H1 (cell line): Measurements from ENCODE around the gene TM9SF2. TPM values are rescaled to one million over a fixed set of nuclear protein-coding genes. Genes with fewer than 3 reads are reported as not detected.

Source experiments
- CTCF ChIA-PET: fragments of 300-600 bp; sonication (Branson Sonifier 250); formaldehyde crosslinking; loops from one replicate; lab custom pipeline; 2021; ENCODE audit not compliant: partially characterized antibody; lab: Charles Lee
- POLR2A ChIA-PET: fragments of 300-600 bp; sonication (Branson Sonifier 250); formaldehyde crosslinking; loops from one replicate; lab custom pipeline; 2021; ENCODE audit warnings: inconsistent platforms; ENCODE audit not compliant: partially characterized antibody; lab: Charles Lee
- DNase-seq, 2 experiments: peaks; one replicate each; pipeline versions ENCODE4 v3.0.0 to v3.0.0-alpha.2; 2010 to 2022; ENCODE audit warnings: low spot score in 2 of 2, low read depth in 1 of 2, mixed read lengths in 1 of 2
- FAIRE-seq: peaks from 2 replicates; lab custom pipeline; 2011; peaks lifted over from hg19 to GRCh38; lab: Jason Lieb, UNC
- H2AFZ ChIP-seq: 2 replicates; pipeline ENCODE4 v1.8.1; 2012; ENCODE audit warnings: low read length, inconsistent platforms
- H2AK5ac ChIP-seq: 2 replicates; pipeline ENCODE4 v1.6.1; 2013; ENCODE audit warnings: low read depth, low read length
- H2BK120ac ChIP-seq: replicated peaks from 2 replicates; pipeline ENCODE3; 2013; ENCODE audit warnings: low read depth, low read length, inconsistent platforms
- H2BK12ac ChIP-seq: 2 replicates; pipeline ENCODE4 v1.6.1; 2013; ENCODE audit warnings: low read depth, low read length
- H2BK15ac ChIP-seq: 2 replicates; pipeline ENCODE4 v1.6.1; 2013; ENCODE audit warnings: low read length
- H2BK20ac ChIP-seq: 2 replicates; pipeline ENCODE4 v1.6.1; 2013; ENCODE audit warnings: low read length
- H2BK5ac ChIP-seq: 2 replicates; pipeline ENCODE4 v1.6.1; 2013; ENCODE audit warnings: low read depth, low read length
- H3K14ac ChIP-seq: 2 replicates; pipeline ENCODE4 v1.6.1; 2013; ENCODE audit warnings: inconsistent platforms; ENCODE audit not compliant: insufficient read length
- H3K18ac ChIP-seq: 2 replicates; pipeline ENCODE4 v1.6.1; 2013; ENCODE audit warnings: low read length; ENCODE audit errors: extremely low read depth
- H3K23ac ChIP-seq: 2 replicates; pipeline ENCODE4 v1.6.1; 2013; ENCODE audit warnings: inconsistent platforms; ENCODE audit not compliant: insufficient read length
- H3K23me2 ChIP-seq: 2 replicates; pipeline ENCODE4 v1.6.1; 2013; ENCODE audit warnings: low read depth, low read length
- H3K27ac ChIP-seq: 2 replicates; pipeline ENCODE4 v1.6.1; 2011; ENCODE audit warnings: low read depth, low read length, inconsistent platforms
- H3K27me3 ChIP-seq, 4 experiments: replicated peaks in 1 of 4; 1 replicate in 1 of 4; 2 replicates in 3 of 4; pipeline versions ENCODE4 v1.6.1 to v1.8.1; 2011 to 2013; ENCODE audit warnings: low read length in 3 of 4, mild to moderate bottlenecking in 3 of 4, inconsistent platforms in 2 of 4, mixed read lengths in 2 of 4, moderate library complexity in 1 of 4; ENCODE audit not compliant: control insufficient read depth in 3 of 4, insufficient read depth in 3 of 4; ENCODE audit errors: extremely low read depth in 1 of 4
- H3K36me3 ChIP-seq, 4 experiments: 2 replicates each; pipeline versions ENCODE4 v1.6.1 to v1.8.1; 2011 to 2013; ENCODE audit warnings: mild to moderate bottlenecking in 4 of 4, low read length in 3 of 4, moderate library complexity in 2 of 4, control low read depth in 1 of 4, inconsistent platforms in 1 of 4; ENCODE audit not compliant: insufficient read depth in 4 of 4, control insufficient read depth in 2 of 4
- H3K4ac ChIP-seq: replicated peaks from 2 replicates; pipeline ENCODE3; 2013; ENCODE audit warnings: low read length, low read depth, mixed read lengths, inconsistent platforms; ENCODE audit not compliant: insufficient read length
- H3K4me1 ChIP-seq, 4 experiments: replicated peaks in 1 of 4; 1 replicate in 1 of 4; 2 replicates in 3 of 4; pipeline versions ENCODE4 v1.6.1 to v1.8.1; 2011 to 2013; ENCODE audit warnings: low read length in 3 of 4, inconsistent platforms in 2 of 4, mixed read lengths in 1 of 4; ENCODE audit not compliant: insufficient read depth in 4 of 4, control insufficient read depth in 3 of 4
- H3K4me2 ChIP-seq, 2 experiments: 2 replicates each; pipeline versions ENCODE4 v1.6.1 to v1.8.1; 2011 to 2013; ENCODE audit warnings: low read depth in 2 of 2, low read length in 2 of 2, control low read depth in 1 of 2, inconsistent platforms in 1 of 2, mild to moderate bottlenecking in 1 of 2; ENCODE audit not compliant: insufficient read depth in 1 of 2
- H3K4me3 ChIP-seq, 4 experiments: fragments of 200-600, 300-600 bp in 1 of 4; sonication (generic), shearing (Covaris generic), sonication (Bioruptor Twin) in 1 of 4; 2 replicates each; pipeline versions ENCODE4 v1.5.1 to v1.8.1; 2011 to 2016; ENCODE audit warnings: low read length in 4 of 4, low read depth in 3 of 4, control low read depth in 2 of 4, inconsistent platforms in 2 of 4, mild to moderate bottlenecking in 2 of 4, mixed read lengths in 1 of 4, moderate library complexity in 1 of 4; ENCODE audit not compliant: insufficient read depth in 2 of 4; ENCODE audit errors: extremely low read depth in 1 of 4
- H3K56ac ChIP-seq: replicated peaks from 2 replicates; pipeline ENCODE3; 2013; ENCODE audit warnings: low read depth, mild to moderate bottlenecking, mixed read lengths, low read length, inconsistent platforms; ENCODE audit not compliant: insufficient read length
- H3K79me1 ChIP-seq: 2 replicates; pipeline ENCODE4 v1.6.1; 2013; ENCODE audit warnings: low read depth, low read length, control low read depth
- H3K79me2 ChIP-seq, 2 experiments: 2 replicates each; pipeline versions ENCODE4 v1.6.1 to v1.8.1; 2012 to 2013; ENCODE audit warnings: low read length in 2 of 2, mild to moderate bottlenecking in 2 of 2, inconsistent platforms in 1 of 2; ENCODE audit not compliant: insufficient read depth in 2 of 2, control insufficient read depth in 1 of 2
- H3K9ac ChIP-seq, 4 experiments: replicated peaks in 1 of 4; 1 replicate in 1 of 4; 2 replicates in 3 of 4; pipeline versions ENCODE4 v1.6.1 to v1.8.1; 2011 to 2013; ENCODE audit warnings: low read depth in 3 of 4, low read length in 3 of 4, control low read depth in 2 of 4, mild to moderate bottlenecking in 2 of 4, moderate library complexity in 2 of 4, inconsistent platforms in 1 of 4; ENCODE audit errors: extremely low read depth in 1 of 4
- H3K9me3 ChIP-seq, 2 experiments: 2 replicates each; pipeline versions ENCODE4 v1.6.1 to v1.8.1; 2012 to 2013; ENCODE audit warnings: mild to moderate bottlenecking in 2 of 2, moderate library complexity in 2 of 2, control low read depth in 1 of 2, inconsistent platforms in 1 of 2, low read depth in 1 of 2, low read length in 1 of 2, mixed read lengths in 1 of 2; ENCODE audit not compliant: insufficient read depth in 2 of 2
- H4K20me1 ChIP-seq, 2 experiments: replicated peaks in 1 of 2; 2 replicates each; pipeline versions ENCODE3 to v1.8.1; 2011 to 2013; ENCODE audit warnings: inconsistent platforms in 2 of 2, low read length in 2 of 2, mild to moderate bottlenecking in 1 of 2; ENCODE audit not compliant: insufficient read depth in 2 of 2, control insufficient read depth in 1 of 2
- H4K5ac ChIP-seq: 2 replicates; pipeline ENCODE4 v1.6.1; 2013; ENCODE audit warnings: low read length, low read depth, mixed read lengths, inconsistent platforms; ENCODE audit not compliant: insufficient read length
- H4K8ac ChIP-seq: 2 replicates; pipeline ENCODE4 v1.8.0; 2013; ENCODE audit warnings: mild to moderate bottlenecking, moderate library complexity, low read length, inconsistent platforms; ENCODE audit not compliant: insufficient read depth; ENCODE audit errors: extremely low read depth
- H4K91ac ChIP-seq: replicated peaks from 2 replicates; pipeline ENCODE3; 2013; ENCODE audit warnings: low read length, mixed read lengths, inconsistent platforms; ENCODE audit not compliant: insufficient read length
- CHD1 ChIP-seq: IDR thresholded peaks from 2 replicates; pipeline ENCODE4 v1.6.1; 2012; ENCODE audit warnings: low read depth, low read length, improper control_type of control experiment
- JUND ChIP-seq: IDR thresholded peaks from 2 replicates; pipeline ENCODE4 v1.6.1; 2011; ENCODE audit warnings: mild to moderate bottlenecking, improper control_type of control experiment, low read length
- POLR2A ChIP-seq, 2 experiments: IDR thresholded peaks; 1 replicate in 1 of 2; 2 replicates in 1 of 2; pipeline ENCODE4 v1.6.1; 2011; ENCODE audit warnings: low read depth in 2 of 2, low read length in 2 of 2, mild to moderate bottlenecking in 2 of 2; ENCODE audit errors: control extremely low read depth in 1 of 2
- POLR2AphosphoS5 ChIP-seq: IDR thresholded peaks from 2 replicates; pipeline ENCODE4 v1.6.1; 2011; ENCODE audit warnings: low read depth, low read length
- RAD21 ChIP-seq, 2 experiments: IDR thresholded peaks in 1 of 2; conservative IDR thresholded peaks in 1 of 2; 2 replicates each; pipeline ENCODE4 v1.6.1; 2011; ENCODE audit warnings: low read depth in 2 of 2, low read length in 2 of 2, improper control_type of control experiment in 1 of 2, inconsistent platforms in 1 of 2, mild to moderate bottlenecking in 1 of 2, moderate library complexity in 1 of 2
- TAF7 ChIP-seq: optimal IDR thresholded peaks from 2 replicates; pipeline ENCODE3; 2011; ENCODE audit warnings: low read depth, mild to moderate bottlenecking, inconsistent platforms, low read length, moderate library complexity, borderline replicate concordance
- WGBS, 2 experiments: shearing (Covaris generic) in 1 of 2; methylation state at CpG; one replicate each; pipeline versions ENCODE4 v1.1.6 to v1.1.7; 2013 to 2015; ENCODE audit warnings: low lambda C conversion rate in 2 of 2, mixed read lengths in 2 of 2, inconsistent platforms in 1 of 2, low coverage in 1 of 2, missing lambda C conversion rate in 1 of 2; ENCODE audit not compliant: insufficient replicate concordance in 2 of 2, insufficient coverage in 1 of 2, insufficient read length in 1 of 2; ENCODE audit errors: extremely low coverage in 1 of 2, missing lambda C conversion rate in 1 of 2; 5-methylcytosine and 5-hydroxymethylcytosine counted together
- polyA plus RNA-seq, 7 experiments: library from polyadenylated mRNA; depleted of rRNA in 3 of 7; stranded (reverse) in 5 of 7; unstranded in 2 of 7; fragments of >200 nt in 5 of 7; fragments of 200-250 nt in 2 of 7; gene quantifications; 1 replicate in 5 of 7; 2 replicates in 1 of 7; 4 replicates in 1 of 7; pipeline versions ENCODE4 v1.2.1 to v1.2.3, GENCODE V29; 2011 to 2013; ENCODE audit warnings: missing spikeins in 2 of 7, mixed read lengths in 2 of 7
- total RNA-seq: library from RNA; stranded (reverse); fragmentation: NEBNext Ultra II Directional; extraction: Animal tissue kit (Norgen Biotek cat#: 25700); gene quantifications from 2 replicates; pipeline ENCODE4 v1.2.1, GENCODE V29; 2021
- TF ChIP-seq, protein P1 (sequence below), 3 experiments: IDR thresholded peaks; 1 replicate in 2 of 3; 2 replicates in 1 of 3; pipeline versions ENCODE4 v1.5.1 to v1.6.1; 2011; ENCODE audit warnings: low read length in 3 of 3, mild to moderate bottlenecking in 3 of 3, inconsistent platforms in 2 of 3, low read depth in 1 of 3, moderate library complexity in 1 of 3; ENCODE audit not compliant: insufficient read depth in 1 of 3; ENCODE audit errors: control extremely low read depth in 1 of 3

The TM9SF2 gene
- total and polyA plus RNA-seq, 2 of the 8 experiments (the other 6 are each of a cell fraction or from before 2014, with no cell fraction given) = 68.0 to 101 TPM

DNA sequence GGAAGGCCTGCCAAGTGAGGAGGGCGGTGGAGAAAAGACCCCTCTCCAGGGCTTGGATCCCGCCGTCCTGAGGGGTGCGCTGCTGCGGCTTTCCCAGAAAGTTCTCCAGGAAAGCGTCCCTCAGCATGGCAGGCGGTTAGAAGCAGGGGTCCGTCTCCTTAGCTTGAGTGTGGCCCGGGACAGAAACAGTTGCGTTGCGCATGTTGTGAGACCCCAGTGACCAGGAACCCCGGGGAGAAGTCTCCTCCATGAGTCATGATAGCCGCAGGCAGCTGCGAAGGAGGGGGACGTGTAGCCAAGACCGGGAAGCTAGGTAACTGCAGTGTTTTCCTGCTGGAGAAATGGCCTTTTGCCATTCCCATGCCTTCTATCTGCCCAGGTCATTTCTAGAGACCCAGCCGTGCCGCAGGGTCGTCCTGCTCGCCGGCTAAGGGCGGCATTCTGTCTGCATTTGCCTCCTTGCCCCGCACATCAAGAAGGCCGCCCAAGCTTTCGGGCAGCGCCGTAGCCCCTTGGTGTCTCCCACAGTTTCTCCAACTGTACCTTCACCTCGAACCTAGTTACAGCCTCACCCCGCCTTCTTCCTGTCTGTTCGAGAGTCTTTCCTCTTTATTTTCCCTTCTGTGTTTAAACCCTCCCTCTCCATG, 64.3 kb downstream of the TM9SF2 start:
- Histone ChIP-seq H3K23ac (no peak overlapping the region), H4K5ac (no peak overlapping the region), H3K27ac (no peak overlapping the region), H3K14ac (no peak overlapping the region), H2BK5ac (peak overlapping the region; percentile 32; the same call in 1 of the 2 replicates), H4K8ac (no peak overlapping the region), H2AFZ (no peak overlapping the region), H3K4me1 (peaks cover 0 to 4% (median 1%) of the 10 kb centered on the region in 4 experiments; a peak in 1 of 7 replicates), H3K56ac (no peak overlapping the region), H3K4me2 (no peak overlapping the region), H2BK20ac (no peak overlapping the region), H3K9me3 (peaks cover 2 to 3% of the 10 kb centered on the region in 2 experiments; a peak in 1 of 4 replicates), H3K23me2 (no peaks in the 10 kb centered on the region), H3K18ac (no peak overlapping the region), H4K20me1 (peaks cover 0 to 2% of the 10 kb centered on the region in 2 experiments), H3K4me3 (no peak overlapping the region), H3K79me1 (no peaks in the 10 kb centered on the region), H2AK5ac (no peak overlapping the region), H3K4ac (no peak overlapping the region), H2BK15ac (no peak overlapping the region), H4K91ac (no peak overlapping the region), H2BK12ac (no peak overlapping the region), H3K79me2 (no peaks in the 10 kb centered on the region), H3K36me3 (peaks cover 0 to 20% (median 1%) of the 10 kb centered on the region in 4 experiments; a peak in 2 of 8 replicates), H3K9ac (no peak overlapping the region), H2BK120ac (no peak overlapping the region), H3K27me3 (no peaks in the 10 kb centered on the region)
- POLR2A ChIA-PET = interaction anchor here (0.8 to 2.1 kb wide), 3 partner anchors 9 to 38 kb away, joined by 3 to 6 read pairs (median 3); no protein-coding TSS in a partner anchor
- CTCF ChIA-PET = interaction anchor here (0.8 to 2.1 kb wide), 7 partner anchors 12 to 129 kb away, joined by 3 to 12 read pairs (median 4); no protein-coding TSS in a partner anchor
- DNase-seq (peak in 1 of 2 experiments; percentile 58), FAIRE-seq (no peak)
- peak; percentile 28; the same call in 1 of the 2 replicates for TF ChIP-seq JUND
- TF ChIP-seq RAD21 (IDR thresholded peaks at IDR 0.05 in 1 of 2, conservative IDR thresholded peaks at IDR 0.05 in 1 of 2; ENCODE audit: low read depth in 2 of 2, low read length in 2 of 2) = peak in 1 of 2 experiments; percentile 35; a peak in 1 of 4 replicates
- TF ChIP-seq POLR2AphosphoS5 = peak; percentile 23; the same call in 1 of the 2 replicates
- TF ChIP-seq TAF7 = no peak
- TF ChIP-seq, protein P1, sequence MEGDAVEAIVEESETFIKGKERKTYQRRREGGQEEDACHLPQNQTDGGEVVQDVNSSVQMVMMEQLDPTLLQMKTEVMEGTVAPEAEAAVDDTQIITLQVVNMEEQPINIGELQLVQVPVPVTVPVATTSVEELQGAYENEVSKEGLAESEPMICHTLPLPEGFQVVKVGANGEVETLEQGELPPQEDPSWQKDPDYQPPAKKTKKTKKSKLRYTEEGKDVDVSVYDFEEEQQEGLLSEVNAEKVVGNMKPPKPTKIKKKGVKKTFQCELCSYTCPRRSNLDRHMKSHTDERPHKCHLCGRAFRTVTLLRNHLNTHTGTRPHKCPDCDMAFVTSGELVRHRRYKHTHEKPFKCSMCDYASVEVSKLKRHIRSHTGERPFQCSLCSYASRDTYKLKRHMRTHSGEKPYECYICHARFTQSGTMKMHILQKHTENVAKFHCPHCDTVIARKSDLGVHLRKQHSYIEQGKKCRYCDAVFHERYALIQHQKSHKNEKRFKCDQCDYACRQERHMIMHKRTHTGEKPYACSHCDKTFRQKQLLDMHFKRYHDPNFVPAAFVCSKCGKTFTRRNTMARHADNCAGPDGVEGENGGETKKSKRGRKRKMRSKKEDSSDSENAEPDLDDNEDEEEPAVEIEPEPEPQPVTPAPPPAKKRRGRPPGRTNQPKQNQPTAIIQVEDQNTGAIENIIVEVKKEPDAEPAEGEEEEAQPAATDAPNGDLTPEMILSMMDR (IDR thresholded peaks at IDR 0.05; ENCODE audit: control extremely low read depth in 1 of 3, insufficient read depth in 1 of 3, low read depth in 1 of 3, low read length in 3 of 3) = peak in 2 of 3 experiments; percentile 20; a peak in 2 of 4 replicates
- no peak for TF ChIP-seq CHD1
- TF ChIP-seq POLR2A (IDR thresholded peaks at IDR 0.05; ENCODE audit: control extremely low read depth in 1 of 2, low read depth in 2 of 2, low read length in 2 of 2) = 0 out of 3 replicates have a peak, but pooled peaks of 1 of the 2 experiments have one; percentile 25
- 91% methylated on average over 30 of the region's 30 CpGs; no CpG with 5 or more reads in 1 of the 2 experiments for WGBS, 2 experiments
